Activated CD8-positive, alpha-beta memory T cell treated with anti-CD3 and anti-CD28 coated beads, Interleukin-2, amount 10 ng/mL, durations not matched to agents 7 days and 5 days (primary cell): ENCODE measurements around the gene SLC25A25. TPM values are rescaled to one million over a fixed set of nuclear protein-coding genes. Genes with fewer than 3 reads are reported as not detected.
"Not testable (repeated sequence)": the region's sequence is repeated elsewhere in the genome, so short reads cannot be mapped to it uniquely, and the experiment has no call there.

Experiments used
- ATAC-seq: fragments of 150-1000 bp; cut with Tn5 transposase; one replicate; pipeline ENCODE4 v1.10.0; 2021; ENCODE audit warnings: moderate library complexity
- CTCF ChIA-PET: fragments of 350-600 bp; sonication (Branson Sonifier 250); formaldehyde crosslinking; loops from one replicate; lab custom pipeline; 2021; ENCODE audit warnings: antibody characterized with exemption; lab: Charles Lee
- DNase-seq: peaks from one replicate; pipeline ENCODE4 v3.0.0-alpha.2; 2020
- H3K27ac Mint-ChIP-seq: one replicate; pipeline ENCODE4 v1.8.0; 2021; ENCODE audit warnings: mild to moderate bottlenecking, mixed read lengths
- H3K27me3 Mint-ChIP-seq: one replicate; pipeline ENCODE4 v1.8.0; 2021; ENCODE audit warnings: mixed read lengths
- H3K36me3 Mint-ChIP-seq: one replicate; pipeline ENCODE4 v1.8.0; 2021; ENCODE audit warnings: mild to moderate bottlenecking, mixed read lengths
- H3K4me1 Mint-ChIP-seq: one replicate; pipeline ENCODE4 v1.8.0; 2021; ENCODE audit warnings: mixed read lengths
- H3K4me3 Mint-ChIP-seq: one replicate; pipeline ENCODE4 v1.8.0; 2021; ENCODE audit warnings: mild to moderate bottlenecking, moderate library complexity, mixed read lengths
- H3K9me3 Mint-ChIP-seq: one replicate; pipeline ENCODE4 v1.8.0; 2022; ENCODE audit warnings: low read depth, mixed read lengths
- total RNA-seq, 2 experiments: library from RNA; stranded (reverse); gene quantifications; one replicate each; pipeline ENCODE4 v1.2.3, GENCODE V29; 2021

Gene SLC25A25
- total RNA-seq, 2 experiments from 2014 or later, result 16.5 to 18.1 TPM

- ATAC-seq (no peak), DNase-seq (no peak)
- no peaks in the 10 kb centered on the region for H3K9me3 Mint-ChIP-seq
- H3K36me3 Mint-ChIP-seq, result peaks cover 29% of the 10 kb centered on the region
- CTCF ChIA-PET, result interaction anchor here (1.2 to 2.9 kb wide), 3 partner anchors 10 to 162 kb away, joined by 3 to 23 read pairs (median 4); no protein-coding TSS in a partner anchor
- H3K27ac Mint-ChIP-seq, result no peak overlapping the region
- no peak overlapping the region for H3K4me3 Mint-ChIP-seq
- H3K4me1 Mint-ChIP-seq, result peaks cover 18% of the 10 kb centered on the region
- H3K27me3 Mint-ChIP-seq, result no peaks in the 10 kb centered on the region
Measured at GRCh38 chr9:128104171-128104618, 36.2 kb downstream of the SLC25A25 start.

DNA sequence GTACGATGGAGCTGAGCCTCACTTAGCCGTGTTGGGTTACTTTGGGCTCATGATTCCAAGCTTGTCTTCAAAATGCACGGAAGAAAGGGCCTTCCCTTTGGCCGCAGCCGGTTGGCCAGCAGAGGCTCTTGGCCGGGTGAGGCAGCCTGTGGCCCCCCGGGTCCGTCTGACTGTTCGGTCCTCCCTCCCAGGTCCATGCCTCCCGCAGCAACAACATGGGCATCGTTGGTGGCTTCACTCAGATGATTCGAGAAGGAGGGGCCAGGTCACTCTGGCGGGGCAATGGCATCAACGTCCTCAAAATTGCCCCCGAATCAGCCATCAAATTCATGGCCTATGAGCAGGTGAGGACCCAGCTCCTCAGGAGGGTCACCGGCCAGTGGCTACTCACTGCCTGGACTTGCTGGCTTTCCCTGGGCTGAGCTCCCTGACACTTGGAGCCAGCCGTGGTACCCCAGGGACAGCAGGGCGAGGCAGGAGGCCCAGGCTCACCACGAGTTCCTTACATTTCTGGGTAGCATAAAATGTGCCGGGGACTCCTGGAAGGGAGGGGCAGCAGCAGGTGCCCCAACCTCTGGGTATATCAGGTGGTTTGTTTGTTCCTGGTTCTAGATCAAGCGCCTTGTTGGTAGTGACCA, 37.6 kb downstream of the SLC25A25 start:
- Mint-ChIP-seq H3K9me3 (no peaks in the 10 kb centered on the region), H3K36me3 (peaks cover 33% of the 10 kb centered on the region), H3K27ac (no peak overlapping the region), H3K4me3 (no peak overlapping the region), H3K27me3 (no peaks in the 10 kb centered on the region), H3K4me1 (peaks cover 9% of the 10 kb centered on the region)
- ATAC-seq (no peak), DNase-seq (no peak)
- CTCF ChIA-PET, result interaction anchor here (0.6 to 2.9 kb wide), 4 partner anchors 11 to 163 kb away, joined by 3 to 23 read pairs (median 4); no protein-coding TSS in a partner anchor

DNA sequence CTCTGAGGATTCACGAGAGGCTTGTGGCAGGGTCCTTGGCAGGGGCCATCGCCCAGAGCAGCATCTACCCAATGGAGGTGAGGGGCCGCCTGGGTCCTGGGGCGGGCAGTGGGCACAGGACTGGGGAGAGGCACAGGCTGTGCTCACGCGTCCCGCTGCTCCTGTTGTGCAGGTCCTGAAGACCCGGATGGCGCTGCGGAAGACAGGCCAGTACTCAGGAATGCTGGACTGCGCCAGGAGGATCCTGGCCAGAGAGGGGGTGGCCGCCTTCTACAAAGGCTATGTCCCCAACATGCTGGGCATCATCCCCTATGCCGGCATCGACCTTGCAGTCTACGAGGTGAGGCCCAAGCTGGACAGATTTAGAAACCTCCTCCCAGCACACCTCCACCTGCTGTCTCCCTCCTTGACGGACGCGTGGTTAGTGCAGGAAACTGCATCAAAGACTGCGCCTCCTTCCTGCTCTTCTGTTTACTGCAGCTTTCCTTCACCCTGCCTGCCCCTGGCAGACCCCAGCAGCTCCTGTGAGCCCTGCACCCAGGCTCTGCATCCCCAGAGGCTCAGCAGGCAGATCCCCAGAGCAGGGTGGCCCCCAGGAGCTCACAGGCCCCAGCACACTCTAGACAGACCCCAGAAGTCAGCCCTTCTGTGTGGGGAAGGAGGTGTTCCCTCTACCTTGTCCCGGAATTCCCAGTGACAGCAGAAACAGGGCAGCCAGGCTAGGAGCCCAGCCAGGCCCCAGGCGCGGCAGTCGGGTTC, 38.3 kb downstream of the SLC25A25 start:
- Mint-ChIP-seq H3K36me3 (peaks cover 36% of the 10 kb centered on the region), H3K9me3 (no peaks in the 10 kb centered on the region), H3K4me1 (peaks cover 9% of the 10 kb centered on the region), H3K27me3 (no peaks in the 10 kb centered on the region), H3K4me3 (no peak overlapping the region), H3K27ac (no peak overlapping the region)
- CTCF ChIA-PET, result interaction anchor here (1.2 to 2.9 kb wide), 3 partner anchors 11 to 19 kb away, joined by 3 to 23 read pairs (median 3); no protein-coding TSS in a partner anchor
- DNase-seq (no peak), ATAC-seq (no peak)

DNA sequence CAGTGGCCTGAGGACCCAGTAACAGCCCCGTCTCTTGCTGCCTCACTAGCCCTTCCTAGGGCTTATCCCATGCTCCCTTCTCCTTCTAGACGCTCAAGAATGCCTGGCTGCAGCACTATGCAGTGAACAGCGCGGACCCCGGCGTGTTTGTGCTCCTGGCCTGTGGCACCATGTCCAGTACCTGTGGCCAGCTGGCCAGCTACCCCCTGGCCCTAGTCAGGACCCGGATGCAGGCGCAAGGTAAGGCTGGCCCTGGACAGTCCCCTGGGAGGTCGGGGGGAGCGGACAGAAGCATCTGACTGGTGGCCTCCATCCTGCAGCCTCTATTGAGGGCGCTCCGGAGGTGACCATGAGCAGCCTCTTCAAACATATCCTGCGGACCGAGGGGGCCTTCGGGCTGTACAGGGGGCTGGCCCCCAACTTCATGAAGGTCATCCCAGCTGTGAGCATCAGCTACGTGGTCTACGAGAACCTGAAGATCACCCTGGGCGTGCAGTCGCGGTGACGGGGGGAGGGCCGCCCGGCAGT, 39.0 kb downstream of the SLC25A25 start:
- Mint-ChIP-seq H3K4me3 (no peak overlapping the region), H3K36me3 (peaks cover 33% of the 10 kb centered on the region), H3K9me3 (no peaks in the 10 kb centered on the region), H3K27ac (no peak overlapping the region), H3K27me3 (no peaks in the 10 kb centered on the region), H3K4me1 (peaks cover 9% of the 10 kb centered on the region)
- DNase-seq, result no peak
- no peak for ATAC-seq
- CTCF ChIA-PET, result interaction anchor here (1.5 to 1.8 kb wide), 2 partner anchors 10 to 14 kb away, joined by 3 to 19 read pairs; no protein-coding TSS in a partner anchor

- CTCF ChIA-PET, result interaction anchor here (1.1 to 1.8 kb wide), 3 partner anchors 10 to 72 kb away, joined by 3 to 19 read pairs (median 4); no protein-coding TSS in a partner anchor
- no peak for DNase-seq
- Mint-ChIP-seq H3K4me3 (no peak overlapping the region), H3K27ac (no peak overlapping the region), H3K36me3 (peaks cover 28% of the 10 kb centered on the region), H3K4me1 (peaks cover 7% of the 10 kb centered on the region), H3K9me3 (no peaks in the 10 kb centered on the region), H3K27me3 (no peaks in the 10 kb centered on the region)
- ATAC-seq, result no peak
Measured at GRCh38 chr9:128107468-128108268, 39.6 kb downstream of the SLC25A25 start.

GRCh38 chr9:128108269-128109049, 40.4 kb downstream of the SLC25A25 start:
- Mint-ChIP-seq H3K9me3 (no peaks in the 10 kb centered on the region), H3K4me3 (no peak overlapping the region), H3K36me3 (peaks cover 27% of the 10 kb centered on the region), H3K27ac (no peak overlapping the region), H3K27me3 (no peaks in the 10 kb centered on the region), H3K4me1 (peaks cover 1% of the 10 kb centered on the region)
- CTCF ChIA-PET, result interaction anchor here (1.1 to 1.8 kb wide), 2 partner anchors 9 to 73 kb away, joined by 4 to 19 read pairs; no protein-coding TSS in a partner anchor
- ATAC-seq, result no peak
- DNase-seq, result no peak

DNA sequence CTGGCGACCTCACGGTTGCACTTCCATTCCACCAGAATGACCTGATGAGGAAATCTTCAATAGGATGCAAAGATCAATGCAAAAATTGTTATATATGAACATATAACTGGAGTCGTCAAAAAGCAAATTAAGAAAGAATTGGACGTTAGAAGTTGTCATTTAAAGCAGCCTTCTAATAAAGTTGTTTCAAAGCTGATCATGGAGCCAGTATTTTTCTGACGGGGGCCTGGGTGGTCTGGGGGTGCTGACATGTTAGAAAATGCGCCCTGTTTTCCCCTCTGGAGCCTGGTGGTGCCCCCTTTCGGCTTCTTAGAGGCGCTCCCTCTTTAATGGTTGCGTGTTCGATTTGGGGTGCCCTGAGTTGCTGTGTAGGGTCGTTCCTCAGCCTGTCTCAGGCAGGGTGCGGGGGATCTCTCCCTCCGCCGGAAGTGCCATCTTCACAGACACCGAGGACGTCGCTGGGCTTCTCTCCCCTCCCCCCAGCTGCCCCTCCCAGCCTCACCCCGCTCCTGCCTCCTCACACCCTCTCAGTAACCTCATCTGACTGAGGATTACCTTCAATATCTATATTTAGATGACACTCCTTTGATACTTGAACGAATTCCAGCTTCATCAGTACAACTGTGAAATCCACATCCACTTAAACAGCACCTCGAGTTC, 41.1 kb downstream of the SLC25A25 start:
- no peak for ATAC-seq
- Mint-ChIP-seq H3K4me3 (no peak overlapping the region), H3K36me3 (peaks cover 22% of the 10 kb centered on the region), H3K27ac (no peak overlapping the region), H3K27me3 (no peaks in the 10 kb centered on the region), H3K4me1 (no peaks in the 10 kb centered on the region), H3K9me3 (no peaks in the 10 kb centered on the region)
- CTCF ChIA-PET, result interaction anchor here (1.1 to 1.8 kb wide), 3 partner anchors 8 to 10 kb away, joined by 3 to 19 read pairs (median 4); no protein-coding TSS in a partner anchor
- DNase-seq, result no peak

DNA sequence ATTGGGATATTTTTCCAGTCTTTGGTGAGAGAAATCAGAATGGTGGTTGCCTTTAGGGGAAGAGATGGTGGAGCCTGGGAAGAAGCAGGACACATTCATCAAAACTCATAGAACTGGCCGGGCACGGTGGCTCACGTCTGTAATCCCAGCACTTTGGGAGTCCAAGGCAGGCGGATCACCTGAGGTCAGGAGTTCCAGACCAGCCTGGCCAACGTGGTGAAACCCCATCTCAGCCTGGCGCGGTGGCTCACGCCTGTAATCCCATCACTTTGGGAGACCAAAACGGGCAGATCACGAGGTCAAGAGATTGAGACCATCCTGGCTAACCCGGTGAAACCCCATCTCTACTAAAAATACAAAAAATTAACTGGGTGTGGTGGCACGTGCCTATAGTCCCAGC, 43.7 kb downstream of the SLC25A25 start:
- H3K9me3 Mint-ChIP-seq, H3K27ac Mint-ChIP-seq, CTCF ChIA-PET: not testable (repeated sequence)

GRCh38 chr9:128113526-128114325, 45.7 kb downstream of the SLC25A25 start:
- ATAC-seq, result no peak
- Mint-ChIP-seq H3K36me3 (peaks cover 10% of the 10 kb centered on the region), H3K4me1 (peaks cover 5% of the 10 kb centered on the region), H3K27me3 (no peaks in the 10 kb centered on the region), H3K9me3 (no peaks in the 10 kb centered on the region), H3K27ac (no peak overlapping the region), H3K4me3 (no peak overlapping the region)
- CTCF ChIA-PET, result interaction anchor here (0.9 to 2.1 kb wide), 6 partner anchors 9 to 170 kb away, joined by 3 to 7 read pairs (median 3); no protein-coding TSS in a partner anchor
- no peak for DNase-seq

More for the DNA sequence above, 43.7 kb downstream of the SLC25A25 start:
- peaks cover 15% of the 10 kb centered on the region for H3K36me3 Mint-ChIP-seq
- H3K4me1 Mint-ChIP-seq, DNase-seq, ATAC-seq, H3K27me3 Mint-ChIP-seq, H3K4me3 Mint-ChIP-seq: not testable (repeated sequence)

DNA sequence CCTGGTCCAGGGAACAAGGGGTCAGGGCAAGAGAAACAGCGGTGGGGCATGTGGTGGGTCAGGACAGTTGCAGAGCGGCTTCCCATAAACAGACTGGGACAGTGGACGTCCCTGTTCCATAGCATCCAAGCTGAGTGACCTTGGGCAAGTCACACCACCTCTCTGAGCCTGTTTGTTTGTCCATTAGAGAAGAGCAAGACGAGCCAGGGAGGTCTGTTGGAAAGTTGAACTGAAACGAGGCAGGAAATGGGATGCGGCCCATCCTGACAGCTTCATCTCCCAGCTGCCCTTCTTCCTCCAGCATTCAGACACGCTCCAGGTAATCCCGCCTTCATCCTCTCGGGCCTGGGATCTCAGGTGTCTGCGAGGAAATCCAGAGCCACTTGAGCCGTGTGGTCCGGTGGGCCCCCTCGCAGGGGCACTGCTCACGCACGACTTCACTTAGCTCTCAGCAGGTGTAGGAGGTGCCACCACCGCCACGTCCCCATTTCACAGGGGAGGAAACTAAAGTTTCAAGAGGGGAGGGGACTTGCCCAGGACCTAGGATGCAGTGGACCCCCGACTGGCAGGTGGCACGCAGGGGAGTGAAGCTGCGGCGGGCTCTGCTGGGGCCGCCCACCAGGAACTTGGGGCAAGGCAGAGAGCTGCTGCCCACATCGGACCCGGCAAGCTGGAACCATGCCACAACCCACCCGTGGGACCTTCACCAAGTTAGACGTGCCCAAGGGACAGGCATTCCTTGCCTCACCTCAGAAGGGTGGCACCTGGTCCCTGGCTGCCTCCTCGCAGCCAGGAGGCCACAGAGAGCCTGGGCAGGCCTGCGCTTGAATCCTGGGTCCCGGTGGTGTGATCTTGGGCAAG, 46.5 kb downstream of the SLC25A25 start:
- ATAC-seq, result no peak
- no peak overlapping the region for H3K27ac Mint-ChIP-seq
- CTCF ChIA-PET, result interaction anchor here (1.0 to 2.1 kb wide), 7 partner anchors 10 to 247 kb away, joined by 3 to 7 read pairs (median 4); no protein-coding TSS in a partner anchor
- DNase-seq, result no peak
- peaks cover 8% of the 10 kb centered on the region for H3K36me3 Mint-ChIP-seq
- H3K27me3 Mint-ChIP-seq, result no peaks in the 10 kb centered on the region
- no peaks in the 10 kb centered on the region for H3K9me3 Mint-ChIP-seq
- no peak overlapping the region for H3K4me3 Mint-ChIP-seq
- H3K4me1 Mint-ChIP-seq, result peaks cover 5% of the 10 kb centered on the region
